ENCODE results near the gene WFIKKN2. TPM values are rescaled to one million over a fixed set of nuclear protein-coding genes. Genes with fewer than 3 reads are reported as not detected.

The WFIKKN2 gene
- total RNA-seq, 1 experiment from 2014 or later, result 0.05 TPM

DNA sequence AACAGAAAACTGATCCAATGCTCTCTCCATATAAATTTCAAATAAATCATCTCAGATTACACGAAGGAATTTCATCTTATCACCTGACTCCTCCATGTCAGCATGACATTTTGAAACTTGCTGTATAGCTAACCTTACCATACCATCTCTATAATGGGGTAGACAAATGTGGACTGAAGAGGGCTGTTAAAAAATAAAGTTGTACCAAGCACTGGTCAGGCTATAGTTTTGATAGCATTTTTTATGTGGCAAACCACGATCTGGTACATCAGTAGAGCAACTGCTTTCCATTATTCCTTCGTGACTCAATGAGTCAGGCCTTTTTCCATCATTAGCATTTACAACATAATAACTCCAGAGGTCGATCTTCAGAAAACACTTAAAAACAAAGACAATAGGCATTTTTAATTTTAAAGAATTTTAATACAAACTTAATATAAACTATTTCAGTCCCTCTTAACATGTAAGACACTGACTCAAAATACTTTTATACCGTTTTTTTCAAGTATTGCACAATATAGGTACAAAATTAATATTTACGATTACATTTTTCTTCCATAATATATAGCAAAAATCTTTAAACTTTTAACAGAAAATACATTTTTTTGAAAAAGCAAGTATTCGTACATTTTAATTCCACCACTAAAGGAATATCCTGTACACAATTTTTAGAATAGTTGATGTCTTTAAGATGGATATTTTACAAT, 26.6 kb downstream of the WFIKKN2 start:
- Histone ChIP-seq H3K4me2 (ENCODE audit: low read length) (no peak overlapping the region), H3K9me3 (ENCODE audit: control insufficient read depth in 1 of 2, insufficient read depth in 1 of 2, low read depth in 1 of 2, low read length in 2 of 2) (no peaks in the 10 kb centered on the region), H3K79me2 (ENCODE audit: insufficient read depth, low read length) (peaks cover 36% of the 10 kb centered on the region), H2AFZ (ENCODE audit: low read depth, low read length, poor library complexity, severe bottlenecking) (no peak overlapping the region), H3K4me1 (ENCODE audit: control insufficient read depth in 1 of 2, insufficient read depth in 2 of 2, low read length in 2 of 2) (peaks cover 9 to 23% of the 10 kb centered on the region in 2 experiments; a peak in 3 of 4 replicates), H4K20me1 (ENCODE audit: insufficient read depth) (peaks cover 23% of the 10 kb centered on the region), H3K36me3 (ENCODE audit: control insufficient read depth in 1 of 2, insufficient read depth in 2 of 2, low read length in 2 of 2) (peaks cover 11 to 13% of the 10 kb centered on the region in 2 experiments), H3K9ac (ENCODE audit: low read length) (no peak overlapping the region), H3K27ac (ENCODE audit: low read depth, low read length) (no peak overlapping the region), H3K27me3 (ENCODE audit: insufficient read depth, low read length) (no peaks in the 10 kb centered on the region), H3K4me3 (replicated peaks in 1 of 2; ENCODE audit: low read depth in 1 of 2, low read length in 2 of 2) (no peak overlapping the region), H3K9me2 (ENCODE audit: insufficient read depth) (no peaks in the 10 kb centered on the region)
- RAD21 ChIA-PET (ENCODE audit: low non-redundant PET in 1 of 2, low total read pairs in 2 of 2, uncharacterized antibody in 2 of 2, unreplicated experiment in 2 of 2), result no interaction called here
- POLR2A ChIA-PET, result interaction anchor here (0.9 to 6.1 kb wide), 4 partner anchors 9 to 92 kb away, joined by 6 to 88 read pairs (median 45); no protein-coding TSS in a partner anchor
- no TSS peak for BruUV-seq (replicated peaks)
- intact Hi-C loops (cut with micrococcal nuclease), result loop anchor here (10.0 kb wide), 1 partner anchor 227 kb away; the partner anchor contains the start of gene ABCC3
- CTCF ChIA-PET, result interaction anchor here (0.9 to 4.5 kb wide), 7 partner anchors 9 to 94 kb away, joined by 3 to 51 read pairs (median 5); no protein-coding TSS in a partner anchor
- TF ChIP-seq FOSL1 (IDR thresholded peaks at IDR 0.05; ENCODE audit: low read depth) (no peak), POLR2AphosphoS5 (IDR thresholded peaks at IDR 0.05; ENCODE audit: low read depth, low read length) (no peak), SIN3A (IDR thresholded peaks at IDR 0.05; ENCODE audit: low read depth) (no peak), ELF1 (IDR thresholded peaks at IDR 0.05; ENCODE audit: borderline replicate concordance, low read depth) (no peak), CBX3 (IDR thresholded peaks at IDR 0.05; ENCODE audit: low read depth) (no peak), RAD21 (IDR thresholded peaks at IDR 0.05; ENCODE audit: low read depth) (no peak), EZH2phosphoT487 (IDR thresholded peaks at IDR 0.05; ENCODE audit: borderline replicate concordance) (no peak), EGR1 (IDR thresholded peaks at IDR 0.05; ENCODE audit: low read depth) (no peak)
- TF ChIP-seq, protein P1, sequence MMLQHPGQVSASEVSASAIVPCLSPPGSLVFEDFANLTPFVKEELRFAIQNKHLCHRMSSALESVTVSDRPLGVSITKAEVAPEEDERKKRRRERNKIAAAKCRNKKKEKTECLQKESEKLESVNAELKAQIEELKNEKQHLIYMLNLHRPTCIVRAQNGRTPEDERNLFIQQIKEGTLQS (IDR thresholded peaks at IDR 0.05), result no peak
- TF ChIP-seq, protein P2, sequence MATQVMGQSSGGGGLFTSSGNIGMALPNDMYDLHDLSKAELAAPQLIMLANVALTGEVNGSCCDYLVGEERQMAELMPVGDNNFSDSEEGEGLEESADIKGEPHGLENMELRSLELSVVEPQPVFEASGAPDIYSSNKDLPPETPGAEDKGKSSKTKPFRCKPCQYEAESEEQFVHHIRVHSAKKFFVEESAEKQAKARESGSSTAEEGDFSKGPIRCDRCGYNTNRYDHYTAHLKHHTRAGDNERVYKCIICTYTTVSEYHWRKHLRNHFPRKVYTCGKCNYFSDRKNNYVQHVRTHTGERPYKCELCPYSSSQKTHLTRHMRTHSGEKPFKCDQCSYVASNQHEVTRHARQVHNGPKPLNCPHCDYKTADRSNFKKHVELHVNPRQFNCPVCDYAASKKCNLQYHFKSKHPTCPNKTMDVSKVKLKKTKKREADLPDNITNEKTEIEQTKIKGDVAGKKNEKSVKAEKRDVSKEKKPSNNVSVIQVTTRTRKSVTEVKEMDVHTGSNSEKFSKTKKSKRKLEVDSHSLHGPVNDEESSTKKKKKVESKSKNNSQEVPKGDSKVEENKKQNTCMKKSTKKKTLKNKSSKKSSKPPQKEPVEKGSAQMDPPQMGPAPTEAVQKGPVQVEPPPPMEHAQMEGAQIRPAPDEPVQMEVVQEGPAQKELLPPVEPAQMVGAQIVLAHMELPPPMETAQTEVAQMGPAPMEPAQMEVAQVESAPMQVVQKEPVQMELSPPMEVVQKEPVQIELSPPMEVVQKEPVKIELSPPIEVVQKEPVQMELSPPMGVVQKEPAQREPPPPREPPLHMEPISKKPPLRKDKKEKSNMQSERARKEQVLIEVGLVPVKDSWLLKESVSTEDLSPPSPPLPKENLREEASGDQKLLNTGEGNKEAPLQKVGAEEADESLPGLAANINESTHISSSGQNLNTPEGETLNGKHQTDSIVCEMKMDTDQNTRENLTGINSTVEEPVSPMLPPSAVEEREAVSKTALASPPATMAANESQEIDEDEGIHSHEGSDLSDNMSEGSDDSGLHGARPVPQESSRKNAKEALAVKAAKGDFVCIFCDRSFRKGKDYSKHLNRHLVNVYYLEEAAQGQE (IDR thresholded peaks at IDR 0.05; ENCODE audit: low read depth), result no peak
- ATAC-seq (no peak), DNase-seq (ENCODE audit: low read depth, low spot score) (no peak)
